H1 (cell line): ENCODE results near the gene POLR3G. TPM values are rescaled to one million over a fixed set of nuclear protein-coding genes. Genes with fewer than 3 reads are reported as not detected.

Experiments used
- ATF2 ChIP-seq: IDR thresholded peaks from 2 replicates; pipeline ENCODE4 v1.6.1; 2012; ENCODE audit warnings: low read length, inconsistent platforms
- CBX5 ChIP-seq: fragments of 300-800, 300-1000 bp; sonication (generic); IDR thresholded peaks from 2 replicates; pipeline ENCODE4 v1.7.1; 2016; ENCODE audit warnings: antibody characterized with exemption, low read length, low read depth
- CHD1 ChIP-seq: IDR thresholded peaks from 2 replicates; pipeline ENCODE4 v1.6.1; 2012; ENCODE audit warnings: low read depth, low read length, improper control_type of control experiment
- CREB1 ChIP-seq: IDR thresholded peaks from 2 replicates; pipeline ENCODE4 v1.6.1; 2012; ENCODE audit warnings: inconsistent platforms
- EGR1 ChIP-seq: IDR thresholded peaks from 2 replicates; pipeline ENCODE4 v1.6.1; 2011; ENCODE audit warnings: low read depth, low read length, borderline replicate concordance
- EZH2 ChIP-seq: fragments of 200-600 bp; sonication (generic); IDR thresholded peaks from 2 replicates; pipeline ENCODE4 v1.7.1; 2012; ENCODE audit warnings: low read depth, mild to moderate bottlenecking, moderate library complexity, low read length, inconsistent platforms; ENCODE audit not compliant: severe bottlenecking
- FOSL1 ChIP-seq: IDR thresholded peaks from 2 replicates; pipeline ENCODE4 v1.6.1; 2011; ENCODE audit warnings: mild to moderate bottlenecking, low read depth, low read length, moderate library complexity; ENCODE audit not compliant: insufficient read depth
- GABPA ChIP-seq: IDR thresholded peaks from 2 replicates; pipeline ENCODE4 v1.6.1; 2011; ENCODE audit warnings: mild to moderate bottlenecking, low read length, moderate library complexity, borderline replicate concordance; ENCODE audit not compliant: insufficient read depth
- HDAC6 ChIP-seq: IDR thresholded peaks from one replicate; pipeline ENCODE4 v1.7.1; 2012; ENCODE audit warnings: low read depth, mild to moderate bottlenecking, inconsistent platforms, low read length, moderate library complexity
- JUND ChIP-seq: IDR thresholded peaks from 2 replicates; pipeline ENCODE4 v1.6.1; 2011; ENCODE audit warnings: mild to moderate bottlenecking, improper control_type of control experiment, low read length
- KDM4A ChIP-seq: IDR thresholded peaks from one replicate; pipeline ENCODE4 v1.7.1; 2012; ENCODE audit warnings: low read depth, mild to moderate bottlenecking, moderate library complexity, low read length, inconsistent platforms; ENCODE audit not compliant: severe bottlenecking
- KDM5A ChIP-seq: fragments of 200-600 bp; IDR thresholded peaks from 2 replicates; pipeline ENCODE4 v1.7.1; 2012; ENCODE audit warnings: mild to moderate bottlenecking, low read length, inconsistent platforms, mixed read lengths
- MAFK ChIP-seq: IDR thresholded peaks from 2 replicates; pipeline ENCODE4 v1.6.1; 2012; ENCODE audit warnings: low read depth, mild to moderate bottlenecking, improper control_type of control experiment, low read length
- MAX ChIP-seq: IDR thresholded peaks from 2 replicates; pipeline ENCODE4 v1.6.1; 2012; ENCODE audit warnings: inconsistent platforms
- POU5F1 ChIP-seq: IDR thresholded peaks from 2 replicates; pipeline ENCODE4 v1.6.1; 2011; ENCODE audit warnings: low read depth, mild to moderate bottlenecking, low read length, moderate library complexity
- RAD21 ChIP-seq, 2 experiments: IDR thresholded peaks in 1 of 2; conservative IDR thresholded peaks in 1 of 2; 2 replicates each; pipeline ENCODE4 v1.6.1; 2011; ENCODE audit warnings: low read depth in 2 of 2, low read length in 2 of 2, improper control_type of control experiment in 1 of 2, inconsistent platforms in 1 of 2, mild to moderate bottlenecking in 1 of 2, moderate library complexity in 1 of 2
- SAP30 ChIP-seq: fragments of 300-600 bp; sonication (generic); IDR thresholded peaks from 2 replicates; pipeline ENCODE4 v1.7.1; 2012; ENCODE audit warnings: low read length, moderate library complexity, mild to moderate bottlenecking, inconsistent platforms; ENCODE audit not compliant: insufficient read depth, insufficient replicate concordance
- SIX5 ChIP-seq: IDR thresholded peaks from 2 replicates; pipeline ENCODE4 v1.6.1; 2011; ENCODE audit warnings: mild to moderate bottlenecking, low read depth, low read length
- SP1 ChIP-seq: IDR thresholded peaks from 2 replicates; pipeline ENCODE4 v1.6.1; 2011; ENCODE audit warnings: low read depth, low read length
- TAF7 ChIP-seq: optimal IDR thresholded peaks from 2 replicates; pipeline ENCODE3; 2011; ENCODE audit warnings: low read depth, mild to moderate bottlenecking, inconsistent platforms, low read length, moderate library complexity, borderline replicate concordance
- ZNF274 ChIP-seq: IDR thresholded peaks from 2 replicates; pipeline ENCODE4 v1.7.0; 2012; ENCODE audit warnings: low read length, borderline replicate concordance; ENCODE audit errors: extremely low read depth
- polyA plus RNA-seq, 7 experiments: library from polyadenylated mRNA; depleted of rRNA in 3 of 7; stranded (reverse) in 5 of 7; unstranded in 2 of 7; fragments of >200 nt in 5 of 7; fragments of 200-250 nt in 2 of 7; gene quantifications; 1 replicate in 5 of 7; 2 replicates in 1 of 7; 4 replicates in 1 of 7; pipeline versions ENCODE4 v1.2.1 to v1.2.3, GENCODE V29; 2011 to 2013; ENCODE audit warnings: missing spikeins in 2 of 7, mixed read lengths in 2 of 7
- total RNA-seq: library from RNA; stranded (reverse); fragmentation: NEBNext Ultra II Directional; extraction: Animal tissue kit (Norgen Biotek cat#: 25700); gene quantifications from 2 replicates; pipeline ENCODE4 v1.2.1, GENCODE V29; 2021

Gene POLR3G
- total and polyA plus RNA-seq, 2 of the 8 experiments (the other 6 are each of a cell fraction or from before 2014, with no cell fraction given), result 119 to 179 TPM

GRCh38 chr5:90474235-90475107 is at the start of gene POLR3G, which contains the start of gene MBLAC2 (continued):
- no peak for TF ChIP-seq ATF2
- TF ChIP-seq EGR1, result peak; percentile 94
- TF ChIP-seq HDAC6, result no peak
- no peak for TF ChIP-seq FOSL1
- TF ChIP-seq EZH2, result no peak
- peak; percentile 98 for TF ChIP-seq KDM4A
- no peak for TF ChIP-seq MAFK
- peak; percentile 41 for TF ChIP-seq SAP30
- peak; percentile 45 for TF ChIP-seq SP1
- TF ChIP-seq CHD1, result no peak
- TF ChIP-seq ZNF274, result no peak
- TF ChIP-seq CBX5, result no peak
- no peak for TF ChIP-seq KDM5A
- no peak for TF ChIP-seq GABPA
- peak; percentile 42 for TF ChIP-seq CREB1
- no peak for TF ChIP-seq JUND
- TF ChIP-seq RAD21 (IDR thresholded peaks at IDR 0.05 in 1 of 2, conservative IDR thresholded peaks at IDR 0.05 in 1 of 2; ENCODE audit: low read depth in 2 of 2, low read length in 2 of 2), result 0 out of 4 replicates have a peak, but pooled peaks of 1 of the 2 experiments have one; percentile 21
- no peak for TF ChIP-seq SIX5
- TF ChIP-seq TAF7, result peak; percentile 84
- no peak for TF ChIP-seq POU5F1
- peak; percentile 88 for TF ChIP-seq MAX
